H1 (cell line): ENCODE measurements around the gene N4BP3. TPM values are rescaled to one million over a fixed set of nuclear protein-coding genes. Genes with fewer than 3 reads are reported as not detected.
A peak's percentile ranks its signal among the peaks of the same experiment; 100 is the strongest.

Experiments
- CBX5 ChIP-seq: fragments of 300-800, 300-1000 bp; sonication (generic); IDR thresholded peaks from 2 replicates; pipeline ENCODE4 v1.7.1; 2016; ENCODE audit warnings: antibody characterized with exemption, low read length, low read depth
- EP300 ChIP-seq, 2 experiments: IDR thresholded peaks; 1 replicate in 1 of 2; 2 replicates in 1 of 2; pipeline ENCODE4 v1.6.1; 2011 to 2012; ENCODE audit warnings: low read depth in 2 of 2, low read length in 2 of 2, mild to moderate bottlenecking in 2 of 2, borderline replicate concordance in 1 of 2, inconsistent platforms in 1 of 2, moderate library complexity in 1 of 2
- HDAC2 ChIP-seq, 2 experiments: fragments of 300-600 bp in 1 of 2; sonication (generic) in 1 of 2; IDR thresholded peaks; 2 replicates each; pipeline ENCODE4 v1.6.1; 2011 to 2012; ENCODE audit warnings: low read depth in 2 of 2, low read length in 2 of 2, mild to moderate bottlenecking in 2 of 2, moderate library complexity in 2 of 2, borderline replicate concordance in 1 of 2, inconsistent platforms in 1 of 2
- KDM5A ChIP-seq: fragments of 200-600 bp; IDR thresholded peaks from 2 replicates; pipeline ENCODE4 v1.7.1; 2012; ENCODE audit warnings: mild to moderate bottlenecking, low read length, inconsistent platforms, mixed read lengths
- RXRA ChIP-seq: IDR thresholded peaks from 2 replicates; pipeline ENCODE4 v1.6.1; 2011; ENCODE audit warnings: low read depth, mild to moderate bottlenecking, low read length, moderate library complexity; ENCODE audit not compliant: insufficient read depth
- TAF1 ChIP-seq: IDR thresholded peaks from 2 replicates; pipeline ENCODE4 v1.6.1; 2011; ENCODE audit warnings: mild to moderate bottlenecking, low read depth, low read length
- polyA plus RNA-seq, 7 experiments: library from polyadenylated mRNA; depleted of rRNA in 3 of 7; stranded (reverse) in 5 of 7; unstranded in 2 of 7; fragments of >200 nt in 5 of 7; fragments of 200-250 nt in 2 of 7; gene quantifications; 1 replicate in 5 of 7; 2 replicates in 1 of 7; 4 replicates in 1 of 7; pipeline versions ENCODE4 v1.2.1 to v1.2.3, GENCODE V29; 2011 to 2013; ENCODE audit warnings: missing spikeins in 2 of 7, mixed read lengths in 2 of 7
- total RNA-seq: library from RNA; stranded (reverse); fragmentation: NEBNext Ultra II Directional; extraction: Animal tissue kit (Norgen Biotek cat#: 25700); gene quantifications from 2 replicates; pipeline ENCODE4 v1.2.1, GENCODE V29; 2021
- TF ChIP-seq, protein P1 (sequence below): fragments of 300-600 bp; sonication (generic); IDR thresholded peaks from 2 replicates; pipeline ENCODE4 v1.7.1; 2012; ENCODE audit warnings: low read length, moderate library complexity, mild to moderate bottlenecking, inconsistent platforms; ENCODE audit not compliant: insufficient replicate concordance

N4BP3 gene
- total and polyA plus RNA-seq, 2 of the 8 experiments (the other 6 are each of a cell fraction or from before 2014, with no cell fraction given), result 13.1 to 39.2 TPM

DNA sequence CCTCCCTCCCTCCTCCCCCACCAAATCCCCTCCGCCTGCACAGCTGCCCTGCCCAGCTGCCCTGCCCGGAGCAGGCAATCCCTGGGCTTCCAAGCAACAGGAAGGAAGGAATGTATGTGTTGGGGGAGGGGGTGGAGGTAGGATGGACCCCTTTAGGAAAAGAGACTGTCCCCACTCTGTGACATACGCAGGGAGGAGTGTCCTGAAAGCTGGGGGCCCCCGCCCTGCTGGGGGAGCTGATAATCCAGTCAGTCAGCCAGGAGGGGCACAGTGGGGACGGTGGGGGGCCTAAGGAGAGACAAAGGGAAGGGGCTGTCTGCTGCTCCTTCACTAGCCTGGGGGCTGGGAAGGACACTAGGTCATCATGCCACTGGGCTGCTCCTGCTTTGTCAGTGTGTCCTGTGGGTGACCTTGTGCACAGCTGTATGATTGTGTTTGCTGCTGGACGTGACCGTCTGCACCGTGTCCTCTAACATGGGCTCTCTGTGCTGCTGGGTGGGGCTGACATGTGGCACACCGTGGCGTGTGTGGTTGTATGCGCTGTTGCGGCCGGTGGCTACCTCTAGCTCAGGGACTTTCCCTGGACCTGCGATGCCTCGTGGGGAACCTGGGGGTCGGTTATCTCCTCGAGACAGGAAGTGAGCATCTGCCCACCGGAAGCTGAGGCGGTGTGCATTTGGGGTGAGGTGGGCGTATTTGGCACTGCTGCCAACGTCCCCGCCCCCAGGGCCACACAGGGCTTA, 3.0 kb downstream of the N4BP3 start (continued):
- TF ChIP-seq, protein P1, sequence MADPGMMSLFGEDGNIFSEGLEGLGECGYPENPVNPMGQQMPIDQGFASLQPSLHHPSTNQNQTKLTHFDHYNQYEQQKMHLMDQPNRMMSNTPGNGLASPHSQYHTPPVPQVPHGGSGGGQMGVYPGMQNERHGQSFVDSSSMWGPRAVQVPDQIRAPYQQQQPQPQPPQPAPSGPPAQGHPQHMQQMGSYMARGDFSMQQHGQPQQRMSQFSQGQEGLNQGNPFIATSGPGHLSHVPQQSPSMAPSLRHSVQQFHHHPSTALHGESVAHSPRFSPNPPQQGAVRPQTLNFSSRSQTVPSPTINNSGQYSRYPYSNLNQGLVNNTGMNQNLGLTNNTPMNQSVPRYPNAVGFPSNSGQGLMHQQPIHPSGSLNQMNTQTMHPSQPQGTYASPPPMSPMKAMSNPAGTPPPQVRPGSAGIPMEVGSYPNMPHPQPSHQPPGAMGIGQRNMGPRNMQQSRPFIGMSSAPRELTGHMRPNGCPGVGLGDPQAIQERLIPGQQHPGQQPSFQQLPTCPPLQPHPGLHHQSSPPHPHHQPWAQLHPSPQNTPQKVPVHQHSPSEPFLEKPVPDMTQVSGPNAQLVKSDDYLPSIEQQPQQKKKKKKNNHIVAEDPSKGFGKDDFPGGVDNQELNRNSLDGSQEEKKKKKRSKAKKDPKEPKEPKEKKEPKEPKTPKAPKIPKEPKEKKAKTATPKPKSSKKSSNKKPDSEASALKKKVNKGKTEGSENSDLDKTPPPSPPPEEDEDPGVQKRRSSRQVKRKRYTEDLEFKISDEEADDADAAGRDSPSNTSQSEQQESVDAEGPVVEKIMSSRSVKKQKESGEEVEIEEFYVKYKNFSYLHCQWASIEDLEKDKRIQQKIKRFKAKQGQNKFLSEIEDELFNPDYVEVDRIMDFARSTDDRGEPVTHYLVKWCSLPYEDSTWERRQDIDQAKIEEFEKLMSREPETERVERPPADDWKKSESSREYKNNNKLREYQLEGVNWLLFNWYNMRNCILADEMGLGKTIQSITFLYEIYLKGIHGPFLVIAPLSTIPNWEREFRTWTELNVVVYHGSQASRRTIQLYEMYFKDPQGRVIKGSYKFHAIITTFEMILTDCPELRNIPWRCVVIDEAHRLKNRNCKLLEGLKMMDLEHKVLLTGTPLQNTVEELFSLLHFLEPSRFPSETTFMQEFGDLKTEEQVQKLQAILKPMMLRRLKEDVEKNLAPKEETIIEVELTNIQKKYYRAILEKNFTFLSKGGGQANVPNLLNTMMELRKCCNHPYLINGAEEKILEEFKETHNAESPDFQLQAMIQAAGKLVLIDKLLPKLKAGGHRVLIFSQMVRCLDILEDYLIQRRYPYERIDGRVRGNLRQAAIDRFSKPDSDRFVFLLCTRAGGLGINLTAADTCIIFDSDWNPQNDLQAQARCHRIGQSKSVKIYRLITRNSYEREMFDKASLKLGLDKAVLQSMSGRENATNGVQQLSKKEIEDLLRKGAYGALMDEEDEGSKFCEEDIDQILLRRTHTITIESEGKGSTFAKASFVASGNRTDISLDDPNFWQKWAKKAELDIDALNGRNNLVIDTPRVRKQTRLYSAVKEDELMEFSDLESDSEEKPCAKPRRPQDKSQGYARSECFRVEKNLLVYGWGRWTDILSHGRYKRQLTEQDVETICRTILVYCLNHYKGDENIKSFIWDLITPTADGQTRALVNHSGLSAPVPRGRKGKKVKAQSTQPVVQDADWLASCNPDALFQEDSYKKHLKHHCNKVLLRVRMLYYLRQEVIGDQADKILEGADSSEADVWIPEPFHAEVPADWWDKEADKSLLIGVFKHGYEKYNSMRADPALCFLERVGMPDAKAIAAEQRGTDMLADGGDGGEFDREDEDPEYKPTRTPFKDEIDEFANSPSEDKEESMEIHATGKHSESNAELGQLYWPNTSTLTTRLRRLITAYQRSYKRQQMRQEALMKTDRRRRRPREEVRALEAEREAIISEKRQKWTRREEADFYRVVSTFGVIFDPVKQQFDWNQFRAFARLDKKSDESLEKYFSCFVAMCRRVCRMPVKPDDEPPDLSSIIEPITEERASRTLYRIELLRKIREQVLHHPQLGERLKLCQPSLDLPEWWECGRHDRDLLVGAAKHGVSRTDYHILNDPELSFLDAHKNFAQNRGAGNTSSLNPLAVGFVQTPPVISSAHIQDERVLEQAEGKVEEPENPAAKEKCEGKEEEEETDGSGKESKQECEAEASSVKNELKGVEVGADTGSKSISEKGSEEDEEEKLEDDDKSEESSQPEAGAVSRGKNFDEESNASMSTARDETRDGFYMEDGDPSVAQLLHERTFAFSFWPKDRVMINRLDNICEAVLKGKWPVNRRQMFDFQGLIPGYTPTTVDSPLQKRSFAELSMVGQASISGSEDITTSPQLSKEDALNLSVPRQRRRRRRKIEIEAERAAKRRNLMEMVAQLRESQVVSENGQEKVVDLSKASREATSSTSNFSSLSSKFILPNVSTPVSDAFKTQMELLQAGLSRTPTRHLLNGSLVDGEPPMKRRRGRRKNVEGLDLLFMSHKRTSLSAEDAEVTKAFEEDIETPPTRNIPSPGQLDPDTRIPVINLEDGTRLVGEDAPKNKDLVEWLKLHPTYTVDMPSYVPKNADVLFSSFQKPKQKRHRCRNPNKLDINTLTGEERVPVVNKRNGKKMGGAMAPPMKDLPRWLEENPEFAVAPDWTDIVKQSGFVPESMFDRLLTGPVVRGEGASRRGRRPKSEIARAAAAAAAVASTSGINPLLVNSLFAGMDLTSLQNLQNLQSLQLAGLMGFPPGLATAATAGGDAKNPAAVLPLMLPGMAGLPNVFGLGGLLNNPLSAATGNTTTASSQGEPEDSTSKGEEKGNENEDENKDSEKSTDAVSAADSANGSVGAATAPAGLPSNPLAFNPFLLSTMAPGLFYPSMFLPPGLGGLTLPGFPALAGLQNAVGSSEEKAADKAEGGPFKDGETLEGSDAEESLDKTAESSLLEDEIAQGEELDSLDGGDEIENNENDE, result no peak
- TF ChIP-seq CBX5, result no peak
- peak in 1 of 2 experiments; percentile 42; a peak in 1 of 3 replicates for TF ChIP-seq EP300 (IDR thresholded peaks at IDR 0.05; ENCODE audit: borderline replicate concordance in 1 of 2, low read depth in 2 of 2, low read length in 2 of 2)
- TF ChIP-seq RXRA, result no peak
- 0 out of 2 replicates have a peak, but pooled peaks have one; percentile 10 for TF ChIP-seq TAF1
- no peak for TF ChIP-seq HDAC2 (IDR thresholded peaks at IDR 0.05; ENCODE audit: borderline replicate concordance in 1 of 2, low read depth in 2 of 2, low read length in 2 of 2)
- TF ChIP-seq KDM5A, result no peak
